SK-N-SH (cell line): ENCODE results near the gene PPIP5K2. TPM values are rescaled to one million over a fixed set of nuclear protein-coding genes. Genes with fewer than 3 reads are reported as not detected.

Experiments used
- CTCF ChIA-PET: fragments of 300-600, 350-600 bp; formaldehyde crosslinking; extraction: SDS; loops from one replicate; lab custom pipeline; 2021; lab: Yijun Ruan, JAX
- POLR2A ChIA-PET: fragments of 350-600 bp; sonication (Branson Sonifier 250); formaldehyde crosslinking; extraction: SDS; loops from one replicate; lab custom pipeline; 2020; ENCODE audit warnings: antibody characterized with exemption, inconsistent platforms; lab: Yijun Ruan, JAX
- DNase-seq: peaks from one replicate; pipeline ENCODE4 v3.0.0; 2012
- H2AFZ ChIP-seq: fragments of 200-600 bp; sonication (generic); 2 replicates; pipeline ENCODE4 v1.8.1; 2016; ENCODE audit warnings: antibody characterized with exemption, mild to moderate bottlenecking, low read depth
- H3F3A ChIP-seq: fragments of 200-600 bp; sonication (generic); replicated peaks from 2 replicates; pipeline ENCODE3; 2016; ENCODE audit warnings: antibody characterized with exemption, mild to moderate bottlenecking; ENCODE audit not compliant: insufficient read depth
- H3K27ac ChIP-seq, 2 experiments: fragments of 200-500 bp in 1 of 2; fragments of 200-600 bp in 1 of 2; sonication (Bioruptor generic) in 1 of 2; sonication (generic), shearing (Covaris generic) in 1 of 2; 2 replicates each; pipeline versions ENCODE4 v1.5.1 to v1.6.1; 2014 to 2016; ENCODE audit warnings: low read depth in 2 of 2, inconsistent platforms in 1 of 2, low read length in 1 of 2, mild to moderate bottlenecking in 1 of 2, mixed read lengths in 1 of 2
- H3K27me3 ChIP-seq: fragments of 200-600 bp; sonication (generic), shearing (Covaris generic); 2 replicates; pipeline ENCODE4 v1.6.1; 2016; ENCODE audit warnings: mixed run types; ENCODE audit not compliant: insufficient read depth
- H3K36me3 ChIP-seq, 2 experiments: fragments of 200-500 bp in 1 of 2; fragments of 200-600 bp in 1 of 2; sonication (Bioruptor generic) in 1 of 2; sonication (generic) in 1 of 2; replicated peaks in 1 of 2; 2 replicates each; pipeline versions ENCODE3 to v1.5.1; 2014 to 2016; ENCODE audit warnings: low read length in 1 of 2, mild to moderate bottlenecking in 1 of 2; ENCODE audit not compliant: insufficient read depth in 2 of 2, control insufficient read depth in 1 of 2
- H3K4me1 ChIP-seq, 2 experiments: fragments of 200-500 bp in 1 of 2; fragments of 200-600 bp in 1 of 2; sonication (Bioruptor generic) in 1 of 2; sonication (generic), shearing (Covaris generic) in 1 of 2; 2 replicates each; pipeline versions ENCODE4 v1.5.1 to v1.6.1; 2014 to 2016; ENCODE audit warnings: low read depth in 1 of 2, low read length in 1 of 2, mixed run types in 1 of 2; ENCODE audit not compliant: insufficient read depth in 2 of 2, control insufficient read depth in 1 of 2
- H3K4me2 ChIP-seq: fragments of 200-600 bp; sonication (generic), shearing (Covaris generic); 2 replicates; pipeline ENCODE4 v1.6.1; 2017; ENCODE audit warnings: mixed run types
- H3K4me3 ChIP-seq, 2 experiments: fragments of 200-500 bp in 1 of 2; fragments of 200-600 bp in 1 of 2; sonication (Bioruptor generic) in 1 of 2; sonication (generic), shearing (Covaris generic) in 1 of 2; 2 replicates each; pipeline versions ENCODE4 v1.5.1 to v1.8.1; 2014 to 2016; ENCODE audit warnings: low read depth in 2 of 2, inconsistent platforms in 1 of 2, low read length in 1 of 2, mild to moderate bottlenecking in 1 of 2, mixed read lengths in 1 of 2, moderate library complexity in 1 of 2
- H3K79me2 ChIP-seq: fragments of 200-600 bp; sonication (generic); 2 replicates; pipeline ENCODE4 v1.8.1; 2017; ENCODE audit warnings: mild to moderate bottlenecking; ENCODE audit not compliant: insufficient read depth
- H3K9ac ChIP-seq: fragments of 200-600 bp; sonication (generic); 2 replicates; pipeline ENCODE4 v1.6.1; 2017; ENCODE audit warnings: mixed run types
- H3K9me2 ChIP-seq: fragments of 200-600 bp; sonication (generic); 2 replicates; pipeline ENCODE4 v1.6.1; 2017; ENCODE audit warnings: mixed run types
- H3K9me3 ChIP-seq: fragments of 200-600 bp; sonication (generic); 2 replicates; pipeline ENCODE4 v1.6.1; 2017; ENCODE audit warnings: mixed run types, mild to moderate bottlenecking, moderate library complexity
- H4K20me1 ChIP-seq: fragments of 200-600 bp; sonication (generic); 2 replicates; pipeline ENCODE4 v1.6.1; 2017; ENCODE audit warnings: mild to moderate bottlenecking, mixed run types; ENCODE audit not compliant: insufficient read depth
- CHD2 ChIP-seq: fragments of 150-350 bp; IDR thresholded peaks from 2 replicates; pipeline ENCODE4 v1.6.1; 2018; ENCODE audit warnings: low read length; ENCODE audit not compliant: partially characterized antibody
- EZH2phosphoT487 ChIP-seq: fragments of 200-600 bp; sonication (generic); IDR thresholded peaks from 2 replicates; pipeline ENCODE4 v1.6.1; 2017; ENCODE audit warnings: low read depth, mixed run types, mild to moderate bottlenecking, antibody characterized with exemption, moderate library complexity, borderline replicate concordance
- FOXM1 ChIP-seq: IDR thresholded peaks from 2 replicates; pipeline ENCODE4 v1.4.0; 2012; ENCODE audit warnings: low read depth, mild to moderate bottlenecking
- GABPA ChIP-seq: IDR thresholded peaks from 2 replicates; pipeline ENCODE4 v1.4.0; 2012; ENCODE audit warnings: low read depth, mild to moderate bottlenecking
- JUND ChIP-seq: IDR thresholded peaks from 2 replicates; pipeline ENCODE4 v1.4.0; 2012
- MEF2A ChIP-seq: IDR thresholded peaks from 2 replicates; pipeline ENCODE4 v1.4.0; 2012; ENCODE audit warnings: low read depth, borderline replicate concordance
- NFIC ChIP-seq: IDR thresholded peaks from 2 replicates; pipeline ENCODE4 v1.4.0; 2012; ENCODE audit warnings: borderline replicate concordance
- NRF1 ChIP-seq: IDR thresholded peaks from 2 replicates; pipeline ENCODE4 v1.6.1; 2012; ENCODE audit warnings: low read depth, mild to moderate bottlenecking, low read length
- RAD21 ChIP-seq: IDR thresholded peaks from 2 replicates; pipeline ENCODE4 v1.6.1; 2012; ENCODE audit warnings: mild to moderate bottlenecking, low read length
- SIN3A ChIP-seq: IDR thresholded peaks from 2 replicates; pipeline ENCODE4 v1.6.1; 2012; ENCODE audit warnings: low read depth, mild to moderate bottlenecking, low read length, moderate library complexity, borderline replicate concordance
- SMC3 ChIP-seq: IDR thresholded peaks from 2 replicates; pipeline ENCODE4 v1.6.1; 2012; ENCODE audit warnings: low read depth, low read length, improper control_type of control experiment
- TAF1 ChIP-seq: IDR thresholded peaks from 2 replicates; pipeline ENCODE4 v1.6.1; 2012; ENCODE audit warnings: low read depth, mild to moderate bottlenecking, low read length, moderate library complexity, borderline replicate concordance
- WGBS: methylation state at CpG from one replicate; pipeline ENCODE4 v1.1.6; 2017; ENCODE audit warnings: low lambda C conversion rate; 5-methylcytosine and 5-hydroxymethylcytosine counted together
- polyA plus RNA-seq, 3 experiments: library from polyadenylated mRNA; depleted of rRNA; stranded (reverse); fragments of >200 nt; gene quantifications; 2 replicates each; pipeline ENCODE4 v1.2.3, GENCODE V29; 2012
- TF ChIP-seq, protein P1 (sequence below): IDR thresholded peaks from 2 replicates; pipeline ENCODE4 v1.6.1; 2012; ENCODE audit warnings: mild to moderate bottlenecking, low read depth, low read length, moderate library complexity
- TF ChIP-seq, protein P2 (sequence below): fragments of 150-350 bp; IDR thresholded peaks from 2 replicates; pipeline ENCODE4 v1.6.1; 2016; ENCODE audit warnings: mild to moderate bottlenecking, low read depth, low read length
- TF ChIP-seq, protein P3 (sequence below): fragments of 150-350 bp; IDR thresholded peaks from 2 replicates; pipeline ENCODE4 v1.6.1; 2017; ENCODE audit warnings: antibody characterized with exemption, low read length, low read depth, borderline replicate concordance
- TF ChIP-seq, protein P4 (sequence below): IDR thresholded peaks from 2 replicates; pipeline ENCODE4 v1.4.0; 2012; ENCODE audit warnings: low read depth, borderline replicate concordance
- TF ChIP-seq, protein P5 (sequence below): IDR thresholded peaks from 2 replicates; pipeline ENCODE4; 2012
- TF ChIP-seq, protein P6 (sequence below): fragments of 200-600 bp; sonication (generic); IDR thresholded peaks from 2 replicates; pipeline ENCODE4 v1.6.1; 2017; ENCODE audit warnings: antibody characterized with exemption, mild to moderate bottlenecking, moderate library complexity

Gene PPIP5K2
- polyA plus RNA-seq, 1 of the 3 experiments (the other 2 are of a cell fraction): 18.2 TPM

DNA sequence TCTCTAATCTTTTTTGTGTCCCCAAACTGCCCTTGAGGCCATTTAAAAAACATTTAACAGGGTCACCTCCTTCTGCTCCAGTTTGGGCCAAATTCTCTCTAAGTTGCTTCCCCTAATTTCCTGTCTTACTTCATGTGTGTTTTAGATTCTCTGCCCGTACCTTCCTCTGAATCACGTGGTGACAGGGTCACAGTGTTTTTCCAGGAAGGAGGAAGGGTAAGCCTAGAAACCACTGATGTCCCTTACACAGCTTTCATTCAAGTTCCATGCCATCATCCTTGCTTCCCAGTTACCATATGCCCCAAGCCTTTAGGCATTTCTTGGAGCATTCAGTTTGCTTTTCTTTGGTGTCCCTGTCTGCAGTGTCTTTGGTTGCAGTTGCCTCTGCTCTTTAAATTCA lies 96.0 kb downstream of the PPIP5K2 start:
- WGBS: 50% methylated on average over 2 of the region's 2 CpGs
- H3K4me2 ChIP-seq: no peak overlapping the region
- H3K79me2 ChIP-seq: no peaks in the 10 kb centered on the region
- no peak overlapping the region for H3K4me3 ChIP-seq
- no peaks in the 10 kb centered on the region for H3K9me3 ChIP-seq
- H3K9ac ChIP-seq: no peak overlapping the region
- ChIA-PET POLR2A (no interaction called here), CTCF (interaction anchor here (1.9 to 5.2 kb wide), 4 partner anchors 8 to 260 kb away, joined by 5 to 24 read pairs (median 10); no protein-coding TSS in a partner anchor)
- no peak overlapping the region; a peak in 1 of 4 replicates for H3K27ac ChIP-seq
- no peaks in the 10 kb centered on the region for H3K27me3 ChIP-seq
- no peak for DNase-seq
- no peaks in the 10 kb centered on the region for H4K20me1 ChIP-seq
- H3F3A ChIP-seq: no peaks in the 10 kb centered on the region
- no peaks in the 10 kb centered on the region for H3K9me2 ChIP-seq
- H3K4me1 ChIP-seq: no peaks in the 10 kb centered on the region; a peak in 1 of 4 replicates
- H2AFZ ChIP-seq: no peak overlapping the region
- H3K36me3 ChIP-seq: peaks cover 0 to 4% of the 10 kb centered on the region in 2 experiments
- TF ChIP-seq, protein P1, sequence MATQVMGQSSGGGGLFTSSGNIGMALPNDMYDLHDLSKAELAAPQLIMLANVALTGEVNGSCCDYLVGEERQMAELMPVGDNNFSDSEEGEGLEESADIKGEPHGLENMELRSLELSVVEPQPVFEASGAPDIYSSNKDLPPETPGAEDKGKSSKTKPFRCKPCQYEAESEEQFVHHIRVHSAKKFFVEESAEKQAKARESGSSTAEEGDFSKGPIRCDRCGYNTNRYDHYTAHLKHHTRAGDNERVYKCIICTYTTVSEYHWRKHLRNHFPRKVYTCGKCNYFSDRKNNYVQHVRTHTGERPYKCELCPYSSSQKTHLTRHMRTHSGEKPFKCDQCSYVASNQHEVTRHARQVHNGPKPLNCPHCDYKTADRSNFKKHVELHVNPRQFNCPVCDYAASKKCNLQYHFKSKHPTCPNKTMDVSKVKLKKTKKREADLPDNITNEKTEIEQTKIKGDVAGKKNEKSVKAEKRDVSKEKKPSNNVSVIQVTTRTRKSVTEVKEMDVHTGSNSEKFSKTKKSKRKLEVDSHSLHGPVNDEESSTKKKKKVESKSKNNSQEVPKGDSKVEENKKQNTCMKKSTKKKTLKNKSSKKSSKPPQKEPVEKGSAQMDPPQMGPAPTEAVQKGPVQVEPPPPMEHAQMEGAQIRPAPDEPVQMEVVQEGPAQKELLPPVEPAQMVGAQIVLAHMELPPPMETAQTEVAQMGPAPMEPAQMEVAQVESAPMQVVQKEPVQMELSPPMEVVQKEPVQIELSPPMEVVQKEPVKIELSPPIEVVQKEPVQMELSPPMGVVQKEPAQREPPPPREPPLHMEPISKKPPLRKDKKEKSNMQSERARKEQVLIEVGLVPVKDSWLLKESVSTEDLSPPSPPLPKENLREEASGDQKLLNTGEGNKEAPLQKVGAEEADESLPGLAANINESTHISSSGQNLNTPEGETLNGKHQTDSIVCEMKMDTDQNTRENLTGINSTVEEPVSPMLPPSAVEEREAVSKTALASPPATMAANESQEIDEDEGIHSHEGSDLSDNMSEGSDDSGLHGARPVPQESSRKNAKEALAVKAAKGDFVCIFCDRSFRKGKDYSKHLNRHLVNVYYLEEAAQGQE: no peak

DNA sequence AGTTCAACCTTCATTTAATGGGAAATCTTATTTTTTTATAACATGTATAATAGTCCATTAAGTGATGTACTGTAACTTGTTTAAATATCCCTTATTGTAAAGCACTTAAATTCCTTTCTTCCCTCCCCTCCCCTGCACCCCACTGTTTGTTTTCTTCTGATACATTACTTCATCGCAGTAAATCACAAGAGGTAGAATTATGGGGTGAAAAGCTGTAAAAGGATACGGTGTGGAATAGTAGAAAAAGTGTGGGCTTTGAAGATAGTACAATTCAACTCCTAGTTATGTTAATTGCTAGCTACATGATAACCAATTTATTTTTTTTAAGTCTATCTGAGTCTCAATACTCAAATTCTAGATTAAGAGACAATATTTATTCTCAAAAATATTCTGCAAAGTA lies 96.6 kb downstream of the PPIP5K2 start:
- POLR2A ChIA-PET: no interaction called here
- no peak for TF ChIP-seq EZH2phosphoT487
- no peak for TF ChIP-seq JUND
- TF ChIP-seq SMC3: no peak
- TF ChIP-seq, protein P2, sequence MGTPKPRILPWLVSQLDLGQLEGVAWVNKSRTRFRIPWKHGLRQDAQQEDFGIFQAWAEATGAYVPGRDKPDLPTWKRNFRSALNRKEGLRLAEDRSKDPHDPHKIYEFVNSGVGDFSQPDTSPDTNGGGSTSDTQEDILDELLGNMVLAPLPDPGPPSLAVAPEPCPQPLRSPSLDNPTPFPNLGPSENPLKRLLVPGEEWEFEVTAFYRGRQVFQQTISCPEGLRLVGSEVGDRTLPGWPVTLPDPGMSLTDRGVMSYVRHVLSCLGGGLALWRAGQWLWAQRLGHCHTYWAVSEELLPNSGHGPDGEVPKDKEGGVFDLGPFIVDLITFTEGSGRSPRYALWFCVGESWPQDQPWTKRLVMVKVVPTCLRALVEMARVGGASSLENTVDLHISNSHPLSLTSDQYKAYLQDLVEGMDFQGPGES: no peak
- no peak for TF ChIP-seq FOXM1
- TF ChIP-seq MEF2A: no peak
- no peak for TF ChIP-seq CHD2
- TF ChIP-seq, protein P3, sequence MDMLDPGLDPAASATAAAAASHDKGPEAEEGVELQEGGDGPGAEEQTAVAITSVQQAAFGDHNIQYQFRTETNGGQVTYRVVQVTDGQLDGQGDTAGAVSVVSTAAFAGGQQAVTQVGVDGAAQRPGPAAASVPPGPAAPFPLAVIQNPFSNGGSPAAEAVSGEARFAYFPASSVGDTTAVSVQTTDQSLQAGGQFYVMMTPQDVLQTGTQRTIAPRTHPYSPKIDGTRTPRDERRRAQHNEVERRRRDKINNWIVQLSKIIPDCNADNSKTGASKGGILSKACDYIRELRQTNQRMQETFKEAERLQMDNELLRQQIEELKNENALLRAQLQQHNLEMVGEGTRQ: no peak
- no peak for TF ChIP-seq NFIC
- TF ChIP-seq NRF1: no peak
- TF ChIP-seq, protein P4, sequence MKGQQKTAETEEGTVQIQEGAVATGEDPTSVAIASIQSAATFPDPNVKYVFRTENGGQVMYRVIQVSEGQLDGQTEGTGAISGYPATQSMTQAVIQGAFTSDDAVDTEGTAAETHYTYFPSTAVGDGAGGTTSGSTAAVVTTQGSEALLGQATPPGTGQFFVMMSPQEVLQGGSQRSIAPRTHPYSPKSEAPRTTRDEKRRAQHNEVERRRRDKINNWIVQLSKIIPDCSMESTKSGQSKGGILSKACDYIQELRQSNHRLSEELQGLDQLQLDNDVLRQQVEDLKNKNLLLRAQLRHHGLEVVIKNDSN: no peak
- no peak for TF ChIP-seq TAF1
- TF ChIP-seq, protein P5, sequence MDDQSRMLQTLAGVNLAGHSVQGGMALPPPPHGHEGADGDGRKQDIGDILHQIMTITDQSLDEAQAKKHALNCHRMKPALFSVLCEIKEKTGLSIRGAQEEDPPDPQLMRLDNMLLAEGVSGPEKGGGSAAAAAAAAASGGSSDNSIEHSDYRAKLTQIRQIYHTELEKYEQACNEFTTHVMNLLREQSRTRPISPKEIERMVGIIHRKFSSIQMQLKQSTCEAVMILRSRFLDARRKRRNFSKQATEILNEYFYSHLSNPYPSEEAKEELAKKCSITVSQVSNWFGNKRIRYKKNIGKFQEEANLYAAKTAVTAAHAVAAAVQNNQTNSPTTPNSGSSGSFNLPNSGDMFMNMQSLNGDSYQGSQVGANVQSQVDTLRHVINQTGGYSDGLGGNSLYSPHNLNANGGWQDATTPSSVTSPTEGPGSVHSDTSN: no peak
- TF ChIP-seq, protein P6, sequence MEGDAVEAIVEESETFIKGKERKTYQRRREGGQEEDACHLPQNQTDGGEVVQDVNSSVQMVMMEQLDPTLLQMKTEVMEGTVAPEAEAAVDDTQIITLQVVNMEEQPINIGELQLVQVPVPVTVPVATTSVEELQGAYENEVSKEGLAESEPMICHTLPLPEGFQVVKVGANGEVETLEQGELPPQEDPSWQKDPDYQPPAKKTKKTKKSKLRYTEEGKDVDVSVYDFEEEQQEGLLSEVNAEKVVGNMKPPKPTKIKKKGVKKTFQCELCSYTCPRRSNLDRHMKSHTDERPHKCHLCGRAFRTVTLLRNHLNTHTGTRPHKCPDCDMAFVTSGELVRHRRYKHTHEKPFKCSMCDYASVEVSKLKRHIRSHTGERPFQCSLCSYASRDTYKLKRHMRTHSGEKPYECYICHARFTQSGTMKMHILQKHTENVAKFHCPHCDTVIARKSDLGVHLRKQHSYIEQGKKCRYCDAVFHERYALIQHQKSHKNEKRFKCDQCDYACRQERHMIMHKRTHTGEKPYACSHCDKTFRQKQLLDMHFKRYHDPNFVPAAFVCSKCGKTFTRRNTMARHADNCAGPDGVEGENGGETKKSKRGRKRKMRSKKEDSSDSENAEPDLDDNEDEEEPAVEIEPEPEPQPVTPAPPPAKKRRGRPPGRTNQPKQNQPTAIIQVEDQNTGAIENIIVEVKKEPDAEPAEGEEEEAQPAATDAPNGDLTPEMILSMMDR: no peak
- TF ChIP-seq SIN3A: no peak
- no peak for TF ChIP-seq RAD21
- TF ChIP-seq GABPA: no peak
- TF ChIP-seq, all 33 proteins: peak for 0
- Histone ChIP-seq H3K4me2 (no peak overlapping the region), H3K9me3 (no peaks in the 10 kb centered on the region), H3K36me3 (peaks cover 0 to 4% of the 10 kb centered on the region in 2 experiments), H2AFZ (no peak overlapping the region), H3K4me3 (no peak overlapping the region), H3F3A (no peaks in the 10 kb centered on the region), H4K20me1 (no peaks in the 10 kb centered on the region), H3K9me2 (no peaks in the 10 kb centered on the region), H3K79me2 (no peaks in the 10 kb centered on the region), H3K27me3 (no peaks in the 10 kb centered on the region), H3K9ac (no peak overlapping the region), H3K4me1 (no peaks in the 10 kb centered on the region; a peak in 1 of 4 replicates), H3K27ac (no peak overlapping the region)
- 93% methylated on average over 2 of the region's 2 CpGs for WGBS
- CTCF ChIA-PET: interaction anchor here (1.9 to 5.2 kb wide), 4 partner anchors 8 to 260 kb away, joined by 5 to 24 read pairs (median 10); no protein-coding TSS in a partner anchor
- DNase-seq: no peak
